ENCODE results near the gene PACSIN2. TPM values are rescaled to one million over a fixed set of nuclear protein-coding genes. Genes with fewer than 3 reads are reported as not detected.

PACSIN2 gene
- total RNA-seq, 4 donors from 2014 or later: 73.1 to 171 (median 107) TPM

DNA sequence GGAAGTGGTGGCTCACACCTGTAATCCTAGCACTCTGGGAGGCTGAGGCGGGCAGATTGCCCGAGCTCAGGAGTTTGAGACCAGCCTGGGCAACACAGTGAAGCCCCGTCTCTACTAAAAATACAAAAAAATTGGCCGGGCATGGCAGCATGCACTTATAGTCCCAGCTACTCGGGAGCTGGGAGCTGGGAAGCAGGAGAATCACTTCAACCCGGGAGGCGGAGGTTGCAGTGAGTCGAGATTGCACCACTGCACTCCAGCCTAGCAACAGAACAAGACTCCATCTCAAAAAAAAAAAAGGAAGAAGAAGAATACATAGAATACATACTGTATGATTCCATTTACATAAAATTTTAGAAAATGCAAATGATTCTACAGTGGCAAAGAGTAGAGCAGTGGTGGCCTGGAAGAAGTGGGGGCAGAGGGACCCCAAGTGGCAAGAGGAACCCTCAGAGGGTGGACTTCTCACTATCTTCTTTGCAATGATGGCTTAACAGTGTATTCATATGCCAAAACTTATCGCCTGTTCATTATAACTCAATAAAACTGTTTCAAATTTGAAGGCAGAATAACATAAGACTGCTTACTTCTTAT, 22.0 kb downstream of the PACSIN2 start:
- peaks cover 7 to 94% (median 61%) of the 10 kb centered on the region in 3 donors for H3K4me1 ChIP-seq
- H3K27ac ChIP-seq: peak overlapping the region; percentile 89 to 93 (median 92)

DNA sequence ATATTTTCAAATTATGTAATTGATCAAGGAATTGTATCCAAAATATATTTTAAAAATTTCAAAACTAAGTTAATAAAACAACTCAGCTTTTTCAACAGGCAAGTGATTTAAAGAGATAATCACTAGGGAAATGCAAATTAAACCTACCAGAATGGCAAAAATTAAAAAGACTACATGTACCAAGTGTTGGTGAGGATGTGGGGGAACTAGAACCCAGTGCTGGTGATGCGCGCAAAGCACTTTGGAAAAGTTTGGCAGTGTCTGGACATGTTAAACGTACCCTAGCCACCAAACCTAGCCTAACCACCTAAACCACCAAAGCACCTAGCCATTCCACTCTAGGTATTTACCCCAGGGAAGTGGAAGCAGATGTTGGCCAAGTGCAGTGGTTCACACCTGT, 22.9 kb downstream of the PACSIN2 start:
- ATAC-seq: no peak
- H3K27me3 ChIP-seq: no peaks in the 10 kb centered on the region
- peaks cover 6 to 92% (median 52%) of the 10 kb centered on the region in 3 donors for H3K4me1 ChIP-seq
- no peaks in the 10 kb centered on the region for H3K9me3 ChIP-seq
- 93 to 100% methylated on average over 2 to 3 of the region's 3 CpGs for WGBS, 2 donors (ENCODE audit: low coverage in 1 of 2)
- peak overlapping the region in 3 of 4 donors; percentile 89 to 93 (median 91) for H3K27ac ChIP-seq
- H3K4me3 ChIP-seq: no peak overlapping the region
- TF ChIP-seq POLR2A (IDR thresholded peaks at IDR 0.05) (no peak), POLR2AphosphoS5 (IDR thresholded peaks at IDR 0.05) (no peak), EP300 (IDR thresholded peaks at IDR 0.05) (no peak)
- TF ChIP-seq, protein P1, sequence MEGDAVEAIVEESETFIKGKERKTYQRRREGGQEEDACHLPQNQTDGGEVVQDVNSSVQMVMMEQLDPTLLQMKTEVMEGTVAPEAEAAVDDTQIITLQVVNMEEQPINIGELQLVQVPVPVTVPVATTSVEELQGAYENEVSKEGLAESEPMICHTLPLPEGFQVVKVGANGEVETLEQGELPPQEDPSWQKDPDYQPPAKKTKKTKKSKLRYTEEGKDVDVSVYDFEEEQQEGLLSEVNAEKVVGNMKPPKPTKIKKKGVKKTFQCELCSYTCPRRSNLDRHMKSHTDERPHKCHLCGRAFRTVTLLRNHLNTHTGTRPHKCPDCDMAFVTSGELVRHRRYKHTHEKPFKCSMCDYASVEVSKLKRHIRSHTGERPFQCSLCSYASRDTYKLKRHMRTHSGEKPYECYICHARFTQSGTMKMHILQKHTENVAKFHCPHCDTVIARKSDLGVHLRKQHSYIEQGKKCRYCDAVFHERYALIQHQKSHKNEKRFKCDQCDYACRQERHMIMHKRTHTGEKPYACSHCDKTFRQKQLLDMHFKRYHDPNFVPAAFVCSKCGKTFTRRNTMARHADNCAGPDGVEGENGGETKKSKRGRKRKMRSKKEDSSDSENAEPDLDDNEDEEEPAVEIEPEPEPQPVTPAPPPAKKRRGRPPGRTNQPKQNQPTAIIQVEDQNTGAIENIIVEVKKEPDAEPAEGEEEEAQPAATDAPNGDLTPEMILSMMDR (IDR thresholded peaks at IDR 0.05): no peak
- H3K36me3 ChIP-seq: no peaks in the 10 kb centered on the region

More for the DNA sequence above, 22.0 kb downstream of the PACSIN2 start:
- 53 to 69% methylated on average over 8 to 9 of the region's 9 CpGs for WGBS, 2 donors (ENCODE audit: low coverage in 1 of 2)
- H3K9me3 ChIP-seq: no peaks in the 10 kb centered on the region
- peak overlapping the region; percentile 8 to 47 for H3K4me3 ChIP-seq
- no peaks in the 10 kb centered on the region for H3K36me3 ChIP-seq
- no peaks in the 10 kb centered on the region for H3K27me3 ChIP-seq
- ATAC-seq: no peak
- TF ChIP-seq EP300 (IDR thresholded peaks at IDR 0.05): no peak
- TF ChIP-seq POLR2AphosphoS5 (IDR thresholded peaks at IDR 0.05): no peak
- TF ChIP-seq, protein P1 (IDR thresholded peaks at IDR 0.05): no peak
- TF ChIP-seq POLR2A (IDR thresholded peaks at IDR 0.05): no peak

GRCh38 chr22:42991010-42991651, 23.8 kb downstream of the PACSIN2 start:
- ATAC-seq: no peak
- Histone ChIP-seq H3K36me3 (no peaks in the 10 kb centered on the region), H3K4me3 (no peak overlapping the region), H3K27me3 (no peaks in the 10 kb centered on the region), H3K9me3 (no peaks in the 10 kb centered on the region), H3K27ac (peak overlapping the region; percentile 38 to 91 (median 64)), H3K4me1 (peaks cover 5 to 92% (median 42%) of the 10 kb centered on the region in 3 donors)
- WGBS, 2 donors (ENCODE audit: low coverage in 1 of 2): 20 to 52% methylated on average over 1 to 5 of the region's 5 CpGs
- peak; percentile 60 for TF ChIP-seq POLR2AphosphoS5 (IDR thresholded peaks at IDR 0.05)
- no peak for TF ChIP-seq EP300 (IDR thresholded peaks at IDR 0.05)
- TF ChIP-seq, protein P1 (IDR thresholded peaks at IDR 0.05): no peak
- TF ChIP-seq POLR2A (IDR thresholded peaks at IDR 0.05): no peak

- H3K9me3 ChIP-seq: no peaks in the 10 kb centered on the region
- H3K4me3 ChIP-seq: no peak overlapping the region
- H3K27ac ChIP-seq: peak overlapping the region in 3 of 4 donors; percentile 14 to 91 (median 67)
- no peak for ATAC-seq
- WGBS, 2 donors (ENCODE audit: low coverage in 1 of 2): 59 to 60% methylated on average over 5 to 9 of the region's 9 CpGs
- H3K27me3 ChIP-seq: no peaks in the 10 kb centered on the region
- no peaks in the 10 kb centered on the region for H3K36me3 ChIP-seq
- TF ChIP-seq POLR2AphosphoS5 (IDR thresholded peaks at IDR 0.05) (peak; percentile 28), EP300 (IDR thresholded peaks at IDR 0.05) (no peak), POLR2A (IDR thresholded peaks at IDR 0.05) (no peak)
- TF ChIP-seq, protein P1 (IDR thresholded peaks at IDR 0.05): peak in 3 of 4 experiments; percentile 4 to 37 (median 14)
- H3K4me1 ChIP-seq: peaks cover 0 to 92% (median 36%) of the 10 kb centered on the region in 3 donors
These were observed 24.7 kb downstream of the PACSIN2 start for GRCh38 chr22:42990131-42990838.

Measured in gastroesophageal sphincter (tissue), 4 donors.